ENCODE measurements around the gene ZNF74.
A peak's percentile ranks its signal among the peaks of the same experiment; 100 is the strongest.

ZNF74 gene

GRCh38 chr22:20427945-20428417, 34.0 kb downstream of the ZNF74 start:
- in situ Hi-C loops (cut with HindIII; ENCODE audit: low sequenced_read_pairs): no loop called here

GRCh38 chr22:20428496-20429253, 34.7 kb downstream of the ZNF74 start:
- no peak overlapping the region for H3K4me3 ChIP-seq (ENCODE audit: low read depth, low read length)

More at GRCh38 chr22:20427945-20428417, 34.0 kb downstream of the ZNF74 start:
- no peak for TF ChIP-seq CTCF (IDR thresholded peaks at IDR 0.05; ENCODE audit: low read depth, low read length)
- H3K4me3 ChIP-seq (ENCODE audit: low read depth, low read length): no peak overlapping the region
- DNase-seq (ENCODE audit: low read depth, low spot score): no peak

GRCh38 chr22:20429254-20430100, 35.5 kb downstream of the ZNF74 start:
- no peak overlapping the region for H3K4me3 ChIP-seq (ENCODE audit: low read depth, low read length)
- DNase-seq (ENCODE audit: low read depth, low spot score): no peak
- in situ Hi-C loops (cut with HindIII; ENCODE audit: low sequenced_read_pairs): no loop called here
- no peak for TF ChIP-seq CTCF (IDR thresholded peaks at IDR 0.05; ENCODE audit: low read depth, low read length)

More at GRCh38 chr22:20428496-20429253, 34.7 kb downstream of the ZNF74 start:
- in situ Hi-C loops (cut with HindIII; ENCODE audit: low sequenced_read_pairs): no loop called here
- DNase-seq (ENCODE audit: low read depth, low spot score): no peak
- TF ChIP-seq CTCF (IDR thresholded peaks at IDR 0.05; ENCODE audit: low read depth, low read length): no peak

- DNase-seq (ENCODE audit: low read depth, low spot score): no peak
- in situ Hi-C loops (cut with HindIII; ENCODE audit: low sequenced_read_pairs): no loop called here
- H3K4me3 ChIP-seq (ENCODE audit: low read depth, low read length): no peak overlapping the region
- no peak for TF ChIP-seq CTCF (IDR thresholded peaks at IDR 0.05; ENCODE audit: low read depth, low read length)
Measured at GRCh38 chr22:20430101-20430719, 36.3 kb downstream of the ZNF74 start.

GRCh38 chr22:20430720-20431510, 37.0 kb downstream of the ZNF74 start:
- peak; percentile 44 for TF ChIP-seq CTCF (IDR thresholded peaks at IDR 0.05; ENCODE audit: low read depth, low read length)
- DNase-seq (ENCODE audit: low read depth, low spot score): no peak
- H3K4me3 ChIP-seq (ENCODE audit: low read depth, low read length): no peak overlapping the region
- in situ Hi-C loops (cut with HindIII; ENCODE audit: low sequenced_read_pairs): no loop called here
